Gastroesophageal sphincter (tissue), 4 donors: ENCODE data around the gene DDX31. TPM values are rescaled to one million over a fixed set of nuclear protein-coding genes. Genes with fewer than 3 reads are reported as not detected.

ENCODE experiments used
- ATAC-seq: fragments of 150-250 bp; one replicate; pipeline ENCODE4 v1.9.1; 2016; ENCODE audit warnings: mild to moderate bottlenecking, moderate library complexity
- H3K27ac ChIP-seq, 4 donors: fragments of 200-600 bp; sonication (generic) in 3 of 4; 1 replicate in 3 of 4; 2 replicates in 1 of 4; pipeline ENCODE4 v1.5.1; 2016 to 2019
- H3K27me3 ChIP-seq: fragments of 200-600 bp; sonication (generic); one replicate; pipeline ENCODE4 v1.5.1; 2019
- H3K36me3 ChIP-seq, 2 donors: fragments of 200-600 bp; sonication (generic); one replicate each; pipeline ENCODE4 v1.5.1; 2019; ENCODE audit warnings: control low read depth in 1 of 2
- H3K4me1 ChIP-seq, 3 donors: fragments of 200-600 bp; sonication (generic); 1 replicate in 2 of 3; 2 replicates in 1 of 3; pipeline ENCODE4 v1.5.1; 2016 to 2019; ENCODE audit warnings: control low read depth in 2 of 3
- H3K4me3 ChIP-seq, 2 donors: fragments of 200-600 bp; sonication (generic); one replicate each; pipeline ENCODE4 v1.5.1; 2019; ENCODE audit warnings: mild to moderate bottlenecking in 1 of 2, moderate library complexity in 1 of 2
- H3K9me3 ChIP-seq, 3 donors: fragments of 200-600 bp; sonication (generic); one replicate each; pipeline ENCODE4 v1.5.1; 2017 to 2019; ENCODE audit warnings: control low read depth in 2 of 3
- EP300 ChIP-seq: sonication (generic); formaldehyde crosslinking; IDR thresholded peaks from one replicate; pipeline ENCODE4 v1.6.1; 2017; ENCODE audit warnings: antibody characterized with exemption, mild to moderate bottlenecking
- POLR2A ChIP-seq, 2 donors: fragments of 450-650 bp; IDR thresholded peaks; one replicate each; pipeline ENCODE4 v1.6.1; 2017; ENCODE audit warnings: antibody characterized with exemption in 2 of 2, mild to moderate bottlenecking in 2 of 2, moderate library complexity in 1 of 2
- POLR2AphosphoS5 ChIP-seq: sonication (generic); formaldehyde crosslinking; IDR thresholded peaks from one replicate; pipeline ENCODE4 v1.6.1; 2017; ENCODE audit warnings: antibody characterized with exemption
- WGBS, 2 donors: methylation state at CpG; one replicate each; pipeline ENCODE4 v1.1.5; 2018; ENCODE audit warnings: low coverage in 1 of 2; 5-methylcytosine and 5-hydroxymethylcytosine counted together
- total RNA-seq, 4 donors: library from RNA; depleted of rRNA; stranded (reverse); fragments of >200 nt; gene quantifications; one replicate each; pipeline ENCODE4 v1.1.0, GENCODE V29; 2016
- TF ChIP-seq, protein P1 (sequence below), 4 experiments: fragments of 200-600 bp in 2 of 4; fragments of 450-650 bp in 2 of 4; sonication (generic) in 1 of 4; IDR thresholded peaks; one replicate each; pipeline ENCODE4 v1.5.1; 2017 to 2019; ENCODE audit warnings: antibody characterized with exemption in 4 of 4, mild to moderate bottlenecking in 2 of 4, moderate library complexity in 2 of 4

DDX31 gene
- total RNA-seq, 4 donors from 2014 or later: 8.3 to 10.3 (median 9.3) TPM

DNA sequence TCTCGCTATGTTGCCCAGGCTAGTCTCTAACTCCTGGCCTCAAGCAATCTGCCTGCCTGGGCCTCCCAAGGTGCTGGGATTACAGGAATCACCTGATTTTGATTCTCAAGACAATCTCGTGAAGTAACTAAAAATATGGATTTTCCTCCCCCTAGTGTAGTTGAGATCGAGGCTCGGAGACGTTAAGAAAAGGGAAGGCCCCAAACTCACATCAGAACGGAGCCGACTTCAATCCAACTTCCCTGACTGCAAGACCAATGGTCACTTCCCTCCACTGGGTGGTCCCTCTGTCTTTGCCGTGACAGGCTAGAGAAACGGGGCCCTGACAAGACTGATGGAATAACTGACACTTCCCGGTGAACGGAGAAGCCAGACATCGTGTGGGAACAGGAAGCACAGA, 59.1 kb downstream of the DDX31 start:
- no peak for TF ChIP-seq EP300

DNA sequence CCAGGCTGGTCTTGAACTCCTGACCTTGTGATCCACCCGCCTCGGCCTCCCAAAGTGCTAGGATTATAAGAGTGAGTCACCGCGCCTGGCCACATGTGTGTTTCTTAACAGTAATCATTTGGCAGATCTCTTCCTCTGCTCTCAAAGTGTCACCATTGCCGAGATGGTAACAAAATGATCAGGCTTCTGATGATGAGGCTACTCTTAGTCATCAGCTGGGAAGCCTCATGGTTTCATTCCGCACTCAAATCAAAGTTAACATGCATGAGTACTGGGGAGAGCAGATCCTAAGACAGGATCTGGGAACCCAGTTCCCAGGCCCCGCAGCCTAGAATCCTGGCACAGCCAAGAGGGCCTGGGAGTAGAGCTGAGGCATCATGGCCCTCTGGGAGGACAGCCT, 60.0 kb downstream of the DDX31 start:
- ATAC-seq: no peak
- peaks cover 0 to 98% of the 10 kb centered on the region in 2 donors for H3K36me3 ChIP-seq
- TF ChIP-seq POLR2A (IDR thresholded peaks at IDR 0.05) (no peak), EP300 (no peak), POLR2AphosphoS5 (no peak)
- TF ChIP-seq, protein P1, sequence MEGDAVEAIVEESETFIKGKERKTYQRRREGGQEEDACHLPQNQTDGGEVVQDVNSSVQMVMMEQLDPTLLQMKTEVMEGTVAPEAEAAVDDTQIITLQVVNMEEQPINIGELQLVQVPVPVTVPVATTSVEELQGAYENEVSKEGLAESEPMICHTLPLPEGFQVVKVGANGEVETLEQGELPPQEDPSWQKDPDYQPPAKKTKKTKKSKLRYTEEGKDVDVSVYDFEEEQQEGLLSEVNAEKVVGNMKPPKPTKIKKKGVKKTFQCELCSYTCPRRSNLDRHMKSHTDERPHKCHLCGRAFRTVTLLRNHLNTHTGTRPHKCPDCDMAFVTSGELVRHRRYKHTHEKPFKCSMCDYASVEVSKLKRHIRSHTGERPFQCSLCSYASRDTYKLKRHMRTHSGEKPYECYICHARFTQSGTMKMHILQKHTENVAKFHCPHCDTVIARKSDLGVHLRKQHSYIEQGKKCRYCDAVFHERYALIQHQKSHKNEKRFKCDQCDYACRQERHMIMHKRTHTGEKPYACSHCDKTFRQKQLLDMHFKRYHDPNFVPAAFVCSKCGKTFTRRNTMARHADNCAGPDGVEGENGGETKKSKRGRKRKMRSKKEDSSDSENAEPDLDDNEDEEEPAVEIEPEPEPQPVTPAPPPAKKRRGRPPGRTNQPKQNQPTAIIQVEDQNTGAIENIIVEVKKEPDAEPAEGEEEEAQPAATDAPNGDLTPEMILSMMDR (IDR thresholded peaks at IDR 0.05): no peak
- H3K27me3 ChIP-seq: no peaks in the 10 kb centered on the region
- no peak overlapping the region for H3K4me3 ChIP-seq
- H3K27ac ChIP-seq: no peak overlapping the region
- WGBS, 2 donors: 67% methylated on average over 2 of the region's 7 CpGs; no CpG with 5 or more reads in 1 of the 2 donors
- H3K9me3 ChIP-seq: no peaks in the 10 kb centered on the region
- H3K4me1 ChIP-seq: no peaks in the 10 kb centered on the region

More for the DNA sequence above, 59.1 kb downstream of the DDX31 start:
- Histone ChIP-seq H3K4me3 (no peak overlapping the region), H3K9me3 (no peaks in the 10 kb centered on the region), H3K4me1 (no peaks in the 10 kb centered on the region), H3K27me3 (no peaks in the 10 kb centered on the region), H3K36me3 (peaks cover 0 to 98% of the 10 kb centered on the region in 2 donors), H3K27ac (no peak overlapping the region)
- ATAC-seq: no peak
- WGBS, 2 donors: 88% methylated on average over 3 of the region's 12 CpGs; no CpG with 5 or more reads in 1 of the 2 donors

DNA sequence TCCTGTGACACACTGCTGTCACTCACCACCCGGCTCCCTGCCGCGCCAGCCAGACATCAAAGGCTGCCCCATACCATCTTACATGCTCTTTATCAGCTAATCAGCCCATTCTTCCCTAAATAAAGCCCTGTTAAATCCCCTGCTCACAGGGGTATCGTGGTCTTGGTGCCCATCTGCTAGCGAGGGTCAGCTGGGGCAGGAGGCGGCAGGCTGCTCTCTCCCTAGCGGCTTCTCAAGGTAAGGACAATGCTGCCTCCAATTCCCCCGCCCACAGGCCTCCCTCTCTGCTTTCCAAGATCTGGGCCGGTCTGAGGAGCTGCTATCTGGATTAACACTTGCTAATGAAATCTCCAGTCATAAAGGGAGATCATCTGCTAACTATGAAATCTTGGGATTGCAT, 60.6 kb downstream of the DDX31 start:
- H3K36me3 ChIP-seq: peaks cover 0 to 97% of the 10 kb centered on the region in 2 donors
- no peaks in the 10 kb centered on the region for H3K27me3 ChIP-seq
- H3K27ac ChIP-seq: no peak overlapping the region
- no peaks in the 10 kb centered on the region for H3K4me1 ChIP-seq
- no peak overlapping the region for H3K4me3 ChIP-seq
- H3K9me3 ChIP-seq: no peaks in the 10 kb centered on the region
- no peak for ATAC-seq
- 80 to 83% methylated on average over 4 to 6 of the region's 9 CpGs for WGBS, 2 donors
- TF ChIP-seq, protein P1 (IDR thresholded peaks at IDR 0.05): no peak
- TF ChIP-seq POLR2AphosphoS5: no peak
- TF ChIP-seq POLR2A (IDR thresholded peaks at IDR 0.05): no peak
- TF ChIP-seq EP300: no peak

DNA sequence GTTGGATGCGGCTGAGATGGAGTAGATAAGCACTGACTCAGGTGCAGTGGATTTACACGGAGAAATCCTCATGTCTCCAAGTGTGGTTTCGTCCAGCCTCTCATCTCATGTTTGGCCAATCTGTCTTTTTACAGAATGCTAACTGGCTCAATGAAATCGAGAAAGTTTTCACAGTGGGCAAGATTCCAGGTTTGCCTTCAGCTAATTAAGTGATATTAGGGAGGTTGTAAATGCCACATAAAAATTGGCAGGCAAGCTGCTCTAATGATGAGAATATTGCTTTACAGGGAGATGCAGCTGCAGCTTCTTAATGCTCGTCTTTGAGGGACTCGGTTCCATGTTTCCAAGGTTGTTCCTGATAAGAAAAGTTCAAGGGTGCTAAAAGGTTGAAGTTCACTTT, 63.7 kb downstream of the DDX31 start:
- H3K9me3 ChIP-seq: no peaks in the 10 kb centered on the region
- no peaks in the 10 kb centered on the region for H3K27me3 ChIP-seq
- no peak overlapping the region for H3K4me3 ChIP-seq
- H3K27ac ChIP-seq: no peak overlapping the region
- 77 to 79% methylated on average over 5 to 6 of the region's 6 CpGs for WGBS, 2 donors
- no peak for ATAC-seq
- TF ChIP-seq POLR2AphosphoS5: no peak
- TF ChIP-seq POLR2A (IDR thresholded peaks at IDR 0.05): no peak
- no peak for TF ChIP-seq EP300
- TF ChIP-seq, protein P1 (IDR thresholded peaks at IDR 0.05): no peak
- H3K4me1 ChIP-seq: no peaks in the 10 kb centered on the region
- peaks cover 0 to 99% of the 10 kb centered on the region in 2 donors for H3K36me3 ChIP-seq

- H3K36me3 ChIP-seq: peaks cover 0 to 99% of the 10 kb centered on the region in 2 donors
- H3K4me3 ChIP-seq: no peak overlapping the region
- no peaks in the 10 kb centered on the region for H3K27me3 ChIP-seq
- no peaks in the 10 kb centered on the region for H3K4me1 ChIP-seq
- no peak for ATAC-seq
- WGBS, 2 donors: 60% methylated on average over 1 of the region's 6 CpGs; no CpG with 5 or more reads in 1 of the 2 donors
- no peak overlapping the region for H3K27ac ChIP-seq
- TF ChIP-seq EP300: no peak
- no peaks in the 10 kb centered on the region for H3K9me3 ChIP-seq
Observed at GRCh38 chr9:132605387-132605786, 64.4 kb downstream of the DDX31 start.

GRCh38 chr9:132602207-132602606, 67.6 kb downstream of the DDX31 start:
- ATAC-seq: no peak
- no peak overlapping the region for H3K4me3 ChIP-seq
- H3K4me1 ChIP-seq: no peaks in the 10 kb centered on the region
- 51 to 61% methylated on average over 2 to 3 of the region's 3 CpGs for WGBS, 2 donors
- TF ChIP-seq POLR2A (IDR thresholded peaks at IDR 0.05): no peak
- H3K27ac ChIP-seq: no peak overlapping the region
- peaks cover 8% of the 10 kb centered on the region for H3K27me3 ChIP-seq
- peaks cover 0 to 99% of the 10 kb centered on the region in 2 donors for H3K36me3 ChIP-seq
- H3K9me3 ChIP-seq: no peaks in the 10 kb centered on the region
